BLaER1 (cell line): Measurements from ENCODE around the gene GGACT.

Experiments used
- H3K27ac ChIP-seq: shearing (Covaris generic); formaldehyde crosslinking; 2 replicates; pipeline ENCODE4 v1.8.1; 2022
- H3K27me3 ChIP-seq: shearing (Covaris generic); formaldehyde crosslinking; 2 replicates; pipeline ENCODE4 v1.8.1; 2022
- H3K36me3 ChIP-seq: shearing (Covaris generic); formaldehyde crosslinking; 2 replicates; pipeline ENCODE4 v1.8.1; 2022
- H3K4me1 ChIP-seq: shearing (Covaris generic); formaldehyde crosslinking; 2 replicates; pipeline ENCODE4 v1.8.1; 2022
- H3K4me2 ChIP-seq: shearing (Covaris generic); formaldehyde crosslinking; 2 replicates; pipeline ENCODE4 v1.8.1; 2022
- H3K4me3 ChIP-seq: shearing (Covaris generic); formaldehyde crosslinking; 2 replicates; pipeline ENCODE4 v1.8.1; 2022
- H3K9ac ChIP-seq: shearing (Covaris generic); formaldehyde crosslinking; 2 replicates; pipeline ENCODE4 v1.8.1; 2022
- H3K9me3 ChIP-seq: shearing (Covaris generic); formaldehyde crosslinking; 2 replicates; pipeline ENCODE4 v1.8.1; 2022
- H4K20me1 ChIP-seq: shearing (Covaris generic); formaldehyde crosslinking; 2 replicates; pipeline ENCODE4 v1.8.1; 2022
- Cebpa-rat ChIP-seq: shearing (Covaris generic); IDR thresholded peaks from 2 replicates; pipeline ENCODE4 v1.8.1; 2022

GGACT gene

GRCh38 chr13:100491164-100491842 is 97.3 kb downstream of the GGACT start:
- no peak overlapping the region for H3K4me3 ChIP-seq
- no peak overlapping the region for H3K27ac ChIP-seq
- no peak overlapping the region for H3K4me2 ChIP-seq

DNA sequence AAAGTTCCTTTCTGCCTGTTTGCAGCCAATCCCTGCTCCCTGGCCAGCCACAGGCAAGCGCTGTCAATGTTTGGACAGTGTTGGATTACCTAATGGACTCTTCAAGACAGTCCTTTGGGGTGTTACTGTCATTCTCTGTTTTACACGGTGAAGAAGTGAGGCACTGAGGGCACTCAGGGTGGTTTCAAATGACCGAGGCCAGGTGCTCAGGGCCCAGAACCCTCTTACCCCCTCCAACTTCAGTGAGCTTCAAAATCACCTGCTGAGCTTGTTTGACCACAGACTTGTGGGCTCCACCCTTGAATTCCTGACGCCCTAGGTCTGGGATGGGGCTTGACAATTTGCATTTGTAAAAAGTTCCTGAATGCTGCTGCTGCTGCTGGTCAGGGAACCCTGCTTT is 97.9 kb downstream of the GGACT start:
- Histone ChIP-seq H3K9ac (no peak overlapping the region), H3K4me2 (no peak overlapping the region), H3K27ac (no peak overlapping the region), H3K4me1 (no peaks in the 10 kb centered on the region), H3K4me3 (no peak overlapping the region), H3K27me3 (no peaks in the 10 kb centered on the region), H4K20me1 (no peaks in the 10 kb centered on the region), H3K9me3 (no peaks in the 10 kb centered on the region), H3K36me3 (no peaks in the 10 kb centered on the region)
- TF ChIP-seq Cebpa-rat: no peak

More at GRCh38 chr13:100491164-100491842, 97.3 kb downstream of the GGACT start:
- no peaks in the 10 kb centered on the region for H3K9me3 ChIP-seq
- no peak overlapping the region for H3K9ac ChIP-seq
- no peak for TF ChIP-seq Cebpa-rat
- H3K4me1 ChIP-seq: no peaks in the 10 kb centered on the region
- no peaks in the 10 kb centered on the region for H3K36me3 ChIP-seq
- H3K27me3 ChIP-seq: no peaks in the 10 kb centered on the region
- no peaks in the 10 kb centered on the region for H4K20me1 ChIP-seq

DNA sequence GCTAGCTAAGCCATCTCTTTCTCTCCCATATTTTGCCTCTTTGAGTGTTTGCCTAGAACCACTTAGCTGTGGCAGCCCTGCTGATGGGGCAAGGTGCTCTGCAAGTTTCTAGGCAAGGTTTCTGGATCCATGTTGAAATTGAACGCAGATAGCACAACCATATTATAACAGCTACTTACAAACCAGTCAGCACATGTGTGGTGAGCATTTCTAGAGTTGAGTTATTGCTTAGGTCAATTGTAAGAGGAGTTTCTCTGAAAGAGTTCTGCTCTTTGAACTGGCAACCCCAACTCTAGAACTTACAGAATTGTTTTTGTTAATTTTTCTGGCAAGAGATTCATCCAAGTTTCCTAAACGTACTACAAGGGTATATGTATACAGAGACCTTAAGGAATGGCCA is 103.3 kb downstream of the GGACT start:
- Histone ChIP-seq H3K27ac (peak overlapping the region; percentile 51; the same call in 1 of the 2 replicates), H3K4me1 (peaks cover 48% of the 10 kb centered on the region), H3K9ac (no peak overlapping the region), H4K20me1 (no peaks in the 10 kb centered on the region), H3K4me2 (peak overlapping the region; percentile 78), H3K4me3 (no peak overlapping the region), H3K27me3 (no peaks in the 10 kb centered on the region), H3K36me3 (no peaks in the 10 kb centered on the region), H3K9me3 (no peaks in the 10 kb centered on the region)
- TF ChIP-seq Cebpa-rat: no peak

DNA sequence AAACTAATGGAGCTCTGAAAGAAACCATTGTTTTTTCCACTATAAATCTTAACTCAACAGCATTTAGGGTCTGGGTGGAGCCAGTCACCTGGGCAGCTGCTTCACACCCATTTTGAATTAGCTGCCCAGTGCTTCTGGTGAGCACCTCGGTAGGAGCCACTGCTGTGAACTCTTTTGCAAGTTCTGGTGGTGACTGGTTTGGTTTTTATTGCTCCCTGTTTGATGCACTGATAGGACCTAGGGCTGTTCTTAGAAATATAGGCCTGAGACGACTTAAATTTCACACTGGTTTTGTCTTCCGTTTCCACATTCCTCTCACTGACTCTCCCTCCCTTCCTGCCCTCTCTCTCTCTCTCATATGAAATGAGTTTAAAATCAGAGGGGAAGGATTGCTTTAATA is 103.9 kb downstream of the GGACT start:
- Histone ChIP-seq H3K9me3 (no peaks in the 10 kb centered on the region), H3K4me2 (peak overlapping the region; percentile 78), H3K27me3 (no peaks in the 10 kb centered on the region), H3K36me3 (no peaks in the 10 kb centered on the region), H3K4me3 (no peak overlapping the region), H4K20me1 (no peaks in the 10 kb centered on the region), H3K4me1 (peaks cover 53% of the 10 kb centered on the region), H3K27ac (peak overlapping the region; percentile 51), H3K9ac (no peak overlapping the region)
- no peak for TF ChIP-seq Cebpa-rat

DNA sequence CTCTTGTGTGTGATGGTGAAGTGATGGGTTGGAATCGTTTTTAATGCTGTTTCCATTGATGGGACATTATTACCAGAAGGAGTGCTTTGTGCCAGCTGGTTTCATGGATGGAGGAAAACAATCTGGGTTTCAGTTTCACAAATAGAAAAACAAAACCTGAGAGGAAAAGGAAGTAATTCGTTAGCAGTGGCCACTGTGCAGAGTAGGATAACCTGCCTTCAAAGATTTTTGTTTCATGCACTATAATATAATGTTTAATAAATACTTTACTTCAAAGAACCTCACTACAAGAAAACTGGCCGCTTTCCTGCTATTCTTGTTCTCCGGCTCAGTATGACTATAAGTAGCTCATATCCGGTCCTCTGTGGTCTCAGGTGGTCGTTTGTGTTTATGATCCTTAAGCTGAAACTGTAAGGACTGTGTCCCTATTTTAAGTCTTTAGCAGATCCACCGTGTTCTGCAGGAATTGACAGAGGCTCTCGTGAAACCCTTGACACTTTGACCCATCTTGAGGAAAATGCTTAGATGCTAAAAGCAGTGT is 104.7 kb downstream of the GGACT start:
- Histone ChIP-seq H3K4me2 (peak overlapping the region; percentile 78), H4K20me1 (no peaks in the 10 kb centered on the region), H3K27me3 (no peaks in the 10 kb centered on the region), H3K36me3 (no peaks in the 10 kb centered on the region), H3K4me3 (peak overlapping the region; percentile 29; the same call in 1 of the 2 replicates), H3K9ac (no peak overlapping the region; the same call in 1 of the 2 replicates), H3K4me1 (peaks cover 55% of the 10 kb centered on the region), H3K27ac (peak overlapping the region; percentile 51; the same call in 1 of the 2 replicates), H3K9me3 (no peaks in the 10 kb centered on the region)
- TF ChIP-seq Cebpa-rat: no peak

DNA sequence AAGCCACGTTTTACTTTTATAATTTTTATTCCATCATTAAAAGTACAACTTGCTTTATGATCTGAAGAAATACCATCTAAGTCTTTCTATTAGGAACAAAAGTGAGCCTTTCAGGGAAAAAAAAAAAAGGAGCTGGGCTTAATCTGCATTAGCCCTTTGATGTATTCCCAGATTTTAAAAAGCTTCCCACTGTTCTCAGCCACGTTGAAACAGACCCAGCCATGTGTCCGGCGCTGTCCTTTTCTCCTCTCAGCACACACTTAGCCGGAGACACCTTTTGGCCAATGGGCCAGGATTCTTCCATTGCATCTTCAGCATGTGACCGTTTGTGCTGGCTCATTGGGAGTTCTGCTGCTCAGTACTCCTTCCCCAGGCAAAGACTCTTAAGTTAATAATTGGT is 105.5 kb downstream of the GGACT start:
- peaks cover 55% of the 10 kb centered on the region for H3K4me1 ChIP-seq
- no peaks in the 10 kb centered on the region for H3K27me3 ChIP-seq

DNA sequence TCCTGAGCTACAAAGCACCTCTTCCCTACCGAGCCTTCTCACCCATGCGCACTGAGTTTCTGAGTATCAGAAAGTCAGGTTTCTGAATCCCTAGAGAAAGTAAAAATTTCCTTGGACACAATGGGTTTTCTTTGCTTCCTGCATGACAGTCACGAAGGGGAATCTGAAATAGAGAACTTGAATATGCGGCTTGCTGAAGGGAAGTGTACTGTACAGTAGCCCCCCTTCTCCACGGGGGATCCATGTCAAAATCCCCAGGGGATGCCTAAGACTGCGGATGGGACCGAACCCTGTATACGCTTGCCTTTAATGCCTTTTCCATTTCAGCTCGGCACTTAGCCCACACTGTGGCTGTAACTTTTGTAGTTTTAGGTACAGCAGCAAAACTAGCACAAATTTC is 107.9 kb downstream of the GGACT start:
- no peak for TF ChIP-seq Cebpa-rat
- Histone ChIP-seq H4K20me1 (no peaks in the 10 kb centered on the region), H3K4me2 (peak overlapping the region; percentile 67), H3K27me3 (no peaks in the 10 kb centered on the region), H3K27ac (no peak overlapping the region), H3K36me3 (no peaks in the 10 kb centered on the region), H3K9me3 (no peaks in the 10 kb centered on the region), H3K4me1 (peaks cover 55% of the 10 kb centered on the region), H3K4me3 (no peak overlapping the region), H3K9ac (no peak overlapping the region)

More for the DNA sequence above, 105.5 kb downstream of the GGACT start:
- H3K9me3 ChIP-seq: no peaks in the 10 kb centered on the region
- no peak overlapping the region for H3K4me3 ChIP-seq
- no peak for TF ChIP-seq Cebpa-rat
- H3K36me3 ChIP-seq: no peaks in the 10 kb centered on the region
- H4K20me1 ChIP-seq: no peaks in the 10 kb centered on the region
- peak overlapping the region; percentile 51; the same call in 1 of the 2 replicates for H3K27ac ChIP-seq
- peak overlapping the region; percentile 78 for H3K4me2 ChIP-seq
- no peak overlapping the region for H3K9ac ChIP-seq
